GM20000 (cell line): ENCODE data around the gene FYN.
"Not testable (repeated sequence)": the region's sequence is repeated elsewhere in the genome, so short reads cannot be mapped to it uniquely, and the experiment has no call there.

Source experiments
- DNase-seq: peaks from one replicate; pipeline ENCODE4 v3.0.0; 2012; ENCODE audit warnings: low spot score
- CTCF ChIP-seq: IDR thresholded peaks from 2 replicates; pipeline ENCODE4 v1.5.1; 2012; ENCODE audit warnings: mild to moderate bottlenecking, control low read depth; ENCODE audit errors: extremely low read depth, missing control alignments

Gene FYN

GRCh38 chr6:111912904-111913303 lies 39.7 kb upstream of the FYN start:
- no peak for TF ChIP-seq CTCF

GRCh38 chr6:111911428-111911827 lies 38.2 kb upstream of the FYN start:
- no peak for TF ChIP-seq CTCF
- no peak for DNase-seq

More at GRCh38 chr6:111912904-111913303, 39.7 kb upstream of the FYN start:
- no peak for DNase-seq

GRCh38 chr6:111909238-111909637 lies 36.0 kb upstream of the FYN start:
- no peak for TF ChIP-seq CTCF
- DNase-seq: no peak

GRCh38 chr6:111908365-111908764 lies 35.1 kb upstream of the FYN start:
- DNase-seq: not testable (repeated sequence)

- DNase-seq: no peak
- no peak for TF ChIP-seq CTCF
These were observed 27.5 kb upstream of the FYN start for GRCh38 chr6:111900735-111901134.

- no peak for DNase-seq
- TF ChIP-seq CTCF: no peak
These were observed 26.3 kb upstream of the FYN start for GRCh38 chr6:111899531-111899930.

GRCh38 chr6:111898452-111898851 lies 25.2 kb upstream of the FYN start:
- TF ChIP-seq CTCF: no peak
- no peak for DNase-seq

- no peak for DNase-seq
- TF ChIP-seq CTCF: no peak
These were observed 21.7 kb upstream of the FYN start for GRCh38 chr6:111894951-111895350.
